HEK293T (cell line): Measurements from ENCODE around the gene MAN1C1.
"Not testable (repeated sequence)": the region's sequence is repeated elsewhere in the genome, so short reads cannot be mapped to it uniquely, and the experiment has no call there.

ENCODE experiments used
- CTCF ChIA-PET: fragments of 350-600 bp; formaldehyde crosslinking; extraction: SDS; loops from one replicate; lab custom pipeline; 2021; ENCODE audit warnings: antibody characterized with exemption, inconsistent platforms; lab: Yijun Ruan, JAX
- POLR2A ChIA-PET: fragments of 350-600 bp; formaldehyde crosslinking; extraction: SDS; loops from one replicate; lab custom pipeline; 2020; ENCODE audit warnings: antibody characterized with exemption, inconsistent platforms; lab: Yijun Ruan, JAX
- DNase-seq: peaks from one replicate; pipeline ENCODE4 v3.0.0; 2012; ENCODE audit warnings: mixed read lengths; ENCODE audit errors: extremely low spot score
- ARNT ChIP-seq: fragments of 450-650 bp; IDR thresholded peaks from 2 replicates; pipeline ENCODE4 v1.6.1; 2017; ENCODE audit warnings: mild to moderate bottlenecking
- BHLHE40 ChIP-seq: fragments of 450-650 bp; IDR thresholded peaks from 2 replicates; pipeline ENCODE4 v1.6.1; 2016; ENCODE audit warnings: mild to moderate bottlenecking, moderate library complexity, borderline replicate concordance
- CTBP1 ChIP-seq: fragments of 450-650 bp; IDR thresholded peaks from 2 replicates; pipeline ENCODE4 v1.6.1; 2016; ENCODE audit warnings: borderline replicate concordance
- ELF4 ChIP-seq: fragments of 450-650 bp; IDR thresholded peaks from 2 replicates; pipeline ENCODE4 v1.6.1; 2017; ENCODE audit warnings: antibody characterized with exemption
- FOXA1 ChIP-seq: fragments of 450-650 bp; IDR thresholded peaks from 2 replicates; pipeline ENCODE4 v1.6.1; 2016; ENCODE audit warnings: mild to moderate bottlenecking
- FOXK2 ChIP-seq: fragments of 450-650 bp; IDR thresholded peaks from 2 replicates; pipeline ENCODE4 v1.6.1; 2016; ENCODE audit warnings: mild to moderate bottlenecking
- FOXM1 ChIP-seq: fragments of 450-650 bp; IDR thresholded peaks from 2 replicates; pipeline ENCODE4 v1.6.1; 2017; ENCODE audit warnings: mild to moderate bottlenecking, borderline replicate concordance
- HDGF ChIP-seq: fragments of 450-650 bp; IDR thresholded peaks from 2 replicates; pipeline ENCODE4 v1.6.1; 2017; ENCODE audit warnings: antibody characterized with exemption, borderline replicate concordance
- L3MBTL2 ChIP-seq: fragments of 450-650 bp; conservative IDR thresholded peaks from 2 replicates; pipeline ENCODE4 v1.6.1; 2016; ENCODE audit warnings: mild to moderate bottlenecking
- LEF1 ChIP-seq: fragments of 450-650 bp; IDR thresholded peaks from 2 replicates; pipeline ENCODE4 v1.6.1; 2017; ENCODE audit warnings: mild to moderate bottlenecking, borderline replicate concordance
- NFRKB ChIP-seq: fragments of 450-650 bp; IDR thresholded peaks from 2 replicates; pipeline ENCODE4 v1.6.1; 2016; ENCODE audit warnings: mild to moderate bottlenecking, moderate library complexity
- PKNOX1 ChIP-seq: fragments of 450-650 bp; IDR thresholded peaks from 2 replicates; pipeline ENCODE4 v1.6.1; 2016
- SP1 ChIP-seq: fragments of 450-650 bp; IDR thresholded peaks from 2 replicates; pipeline ENCODE4 v1.6.1; 2017
- SUZ12 ChIP-seq: fragments of 450-650 bp; IDR thresholded peaks from 2 replicates; pipeline ENCODE4 v1.6.1; 2016; ENCODE audit warnings: mild to moderate bottlenecking
- TARDBP ChIP-seq: fragments of 450-650 bp; IDR thresholded peaks from 2 replicates; pipeline ENCODE4 v1.6.1; 2016
- ZNF384 ChIP-seq: fragments of 450-650 bp; IDR thresholded peaks from 2 replicates; pipeline ENCODE4 v1.6.1; 2016

MAN1C1 gene

GRCh38 chr1:25694167-25695007, 77.8 kb downstream of the MAN1C1 start:
- no peak for TF ChIP-seq ELF4
- TF ChIP-seq CTBP1, result no peak
- TF ChIP-seq ZNF384, result no peak
- TF ChIP-seq TARDBP, result no peak
- TF ChIP-seq PKNOX1, result peak; percentile 93
- CTCF ChIA-PET, result interaction anchor here (1.4 to 2.2 kb wide), 2 partner anchors 75 to 85 kb away, joined by 6 to 11 read pairs; no protein-coding TSS in a partner anchor
- no peak for DNase-seq
- POLR2A ChIA-PET, result interaction anchor here (0.5 kb wide), 1 partner anchor 50 kb away, joined by 3 read pairs; no protein-coding TSS in a partner anchor

- TF ChIP-seq SUZ12 (no peak), FOXA1 (no peak), FOXM1 (no peak)
Measured at GRCh38 chr1:25695090-25695770, 78.6 kb downstream of the MAN1C1 start.

GRCh38 chr1:25695771-25696311, 79.2 kb downstream of the MAN1C1 start:
- TF ChIP-seq LEF1 (no peak), BHLHE40 (no peak), CTBP1 (no peak), PKNOX1 (no peak), TARDBP (no peak), HDGF (no peak), NFRKB (no peak), FOXA1 (no peak), SUZ12 (no peak), ZNF384 (no peak), ELF4 (no peak)
- DNase-seq, result no peak
- ChIA-PET POLR2A (no interaction called here), CTCF (interaction anchor here (0.7 kb wide), 1 partner anchor 51 kb away, joined by 3 read pairs; no protein-coding TSS in a partner anchor)

More at GRCh38 chr1:25695090-25695770, 78.6 kb downstream of the MAN1C1 start:
- DNase-seq, result peak; percentile 28
- POLR2A ChIA-PET, result interaction anchor here (0.5 kb wide), 1 partner anchor 50 kb away, joined by 3 read pairs; no protein-coding TSS in a partner anchor
- CTCF ChIA-PET, result interaction anchor here (1.4 kb wide), 1 partner anchor 86 kb away, joined by 6 read pairs; no protein-coding TSS in a partner anchor

GRCh38 chr1:25696643-25697042, 80.1 kb downstream of the MAN1C1 start:
- ChIA-PET POLR2A (interaction anchor here (1.4 kb wide), 1 partner anchor 10 kb away, joined by 3 read pairs; no protein-coding TSS in a partner anchor), CTCF (interaction anchor here (0.7 kb wide), 1 partner anchor 50 kb away, joined by 3 read pairs; no protein-coding TSS in a partner anchor)
- DNase-seq, result not testable (repeated sequence)

GRCh38 chr1:25697435-25698217, 81.0 kb downstream of the MAN1C1 start:
- TF ChIP-seq NFRKB (no peak), PKNOX1 (no peak), SUZ12 (no peak), SP1 (no peak), TARDBP (no peak), ELF4 (no peak), ZNF384 (no peak), ARNT (no peak), HDGF (no peak)
- DNase-seq, result no peak
- ChIA-PET POLR2A (interaction anchor here (1.4 kb wide), 1 partner anchor 9 kb away, joined by 3 read pairs; no protein-coding TSS in a partner anchor), CTCF (no interaction called here)

GRCh38 chr1:25698252-25698651, 81.7 kb downstream of the MAN1C1 start:
- DNase-seq, result no peak
- no peak for TF ChIP-seq NFRKB
- no peak for TF ChIP-seq ARNT
- no peak for TF ChIP-seq LEF1
- no peak for TF ChIP-seq PKNOX1
- no peak for TF ChIP-seq ELF4
- no peak for TF ChIP-seq FOXA1
- TF ChIP-seq SP1, result no peak
- TF ChIP-seq FOXK2, result no peak
- TF ChIP-seq ZNF384, result no peak
- no peak for TF ChIP-seq CTBP1
- TF ChIP-seq HDGF, result no peak
- no peak for TF ChIP-seq L3MBTL2
- no peak for TF ChIP-seq SUZ12
- no peak for TF ChIP-seq FOXM1
- POLR2A ChIA-PET, result no interaction called here
- CTCF ChIA-PET, result no interaction called here

GRCh38 chr1:25699059-25699458, 82.5 kb downstream of the MAN1C1 start:
- CTCF ChIA-PET, POLR2A ChIA-PET, DNase-seq: not testable (repeated sequence)
